HEK293 (cell line): ENCODE data around the gene NR2F2.

ENCODE experiments used
- CTCF ChIA-PET: fragments of 350-600 bp; formaldehyde crosslinking; extraction: SDS; loops from one replicate; lab custom pipeline; 2021; ENCODE audit warnings: antibody characterized with exemption; lab: Yijun Ruan, JAX
- POLR2A ChIA-PET: fragments of 300-600 bp; formaldehyde crosslinking; extraction: SDS; loops from one replicate; lab custom pipeline; 2020; ENCODE audit warnings: antibody characterized with exemption, inconsistent platforms; lab: Yijun Ruan, JAX
- H3K27ac ChIP-seq: fragments of 200-500 bp; sonication (Bioruptor generic); 2 replicates; pipeline ENCODE4 v1.5.1; 2014; ENCODE audit warnings: low read depth, low read length, control low read depth, inconsistent platforms; ENCODE audit errors: extremely low read depth
- H3K36me3 ChIP-seq, 2 experiments: fragments of 200-500 bp in 1 of 2; sonication (Bioruptor generic) in 1 of 2; 1 replicate in 1 of 2; 2 replicates in 1 of 2; pipeline ENCODE4 v1.5.1; 2014 to 2017; ENCODE audit warnings: inconsistent platforms in 2 of 2, low read length in 2 of 2; ENCODE audit not compliant: control insufficient read depth in 2 of 2, insufficient read depth in 1 of 2
- H3K4me1 ChIP-seq: fragments of 200-500 bp; sonication (Bioruptor generic); 2 replicates; pipeline ENCODE4 v1.5.1; 2014; ENCODE audit warnings: mild to moderate bottlenecking, low read length, inconsistent platforms; ENCODE audit not compliant: control insufficient read depth, insufficient read depth
- H3K4me3 ChIP-seq: 2 replicates; pipeline ENCODE4 v1.5.1; 2011; ENCODE audit warnings: low read depth, mild to moderate bottlenecking, control low read depth, low read length, moderate library complexity
- H3K9me3 ChIP-seq: fragments of 200-500 bp; sonication (Bioruptor generic); 2 replicates; pipeline ENCODE4 v1.5.1; 2014; ENCODE audit warnings: low read depth, low read length, inconsistent platforms; ENCODE audit not compliant: control insufficient read depth, insufficient read depth
- SCRT1 ChIP-seq: fragments of 450-650 bp; formaldehyde crosslinking; IDR thresholded peaks from 2 replicates; pipeline ENCODE4 v1.5.1; 2016; ENCODE audit warnings: missing biosample characterization, missing genetic modification characterization, borderline replicate concordance
- ZFHX2 ChIP-seq: fragments of 450-650 bp; formaldehyde crosslinking; conservative IDR thresholded peaks from 2 replicates; pipeline ENCODE4 v1.5.1; 2016; ENCODE audit warnings: missing biosample characterization, missing genetic modification characterization
- ZNF19 ChIP-seq: fragments of 450-650 bp; formaldehyde crosslinking; IDR thresholded peaks from 2 replicates; pipeline ENCODE4; 2016; ENCODE audit warnings: missing biosample characterization, missing genetic modification characterization, low read depth
- ZNF223 ChIP-seq: fragments of 450-650 bp; formaldehyde crosslinking; IDR thresholded peaks from 2 replicates; pipeline ENCODE4 v1.5.1; 2016; ENCODE audit warnings: missing biosample characterization, missing genetic modification characterization
- ZNF248 ChIP-seq: fragments of 450-650 bp; formaldehyde crosslinking; IDR thresholded peaks from 2 replicates; pipeline ENCODE4 v1.5.1; 2017; ENCODE audit warnings: missing biosample characterization, missing genetic modification characterization
- ZNF274 ChIP-seq, 2 experiments: fragments of 200-500 bp in 1 of 2; fragments of 450-650 bp in 1 of 2; sonication (Bioruptor generic) in 1 of 2; formaldehyde crosslinking in 1 of 2; IDR thresholded peaks; 2 replicates each; pipeline versions ENCODE4 v1.5.1 to v1.6.1; 2014 to 2016; ENCODE audit warnings: borderline replicate concordance in 1 of 2, inconsistent platforms in 1 of 2, low read length in 1 of 2, missing biosample characterization in 1 of 2, missing genetic modification characterization in 1 of 2
- ZNF391 ChIP-seq: fragments of 450-650 bp; formaldehyde crosslinking; IDR thresholded peaks from 2 replicates; pipeline ENCODE4 v1.5.1; 2016; ENCODE audit warnings: low read depth, missing biosample characterization, missing genetic modification characterization, borderline replicate concordance
- ZNF610 ChIP-seq: fragments of 450-650 bp; formaldehyde crosslinking; IDR thresholded peaks from 2 replicates; pipeline ENCODE4 v1.5.1; 2016; ENCODE audit warnings: missing biosample characterization, missing genetic modification characterization, borderline replicate concordance
- ZNF768 ChIP-seq: fragments of 450-650 bp; formaldehyde crosslinking; IDR thresholded peaks from 2 replicates; pipeline ENCODE4 v1.5.1; 2018; ENCODE audit warnings: missing biosample characterization, mild to moderate bottlenecking, missing genetic modification characterization
- ZSCAN30 ChIP-seq: fragments of 450-650 bp; IDR thresholded peaks from 2 replicates; pipeline ENCODE4 v1.5.1; 2018; ENCODE audit warnings: missing biosample characterization, mild to moderate bottlenecking, missing genetic modification characterization, moderate library complexity
- TF ChIP-seq, protein P1 (sequence below): fragments of 450-650 bp; formaldehyde crosslinking; IDR thresholded peaks from 2 replicates; pipeline ENCODE4 v1.5.1; 2016; ENCODE audit warnings: missing biosample characterization, missing genetic modification characterization, borderline replicate concordance
- TF ChIP-seq, protein P2 (sequence below): fragments of 450-650 bp; formaldehyde crosslinking; IDR thresholded peaks from 2 replicates; pipeline ENCODE4 v1.5.1; 2016; ENCODE audit warnings: missing biosample characterization, missing genetic modification characterization
- TF ChIP-seq, protein P3 (sequence below): fragments of 450-650 bp; formaldehyde crosslinking; IDR thresholded peaks from 2 replicates; pipeline ENCODE4 v1.5.1; 2016; ENCODE audit warnings: missing biosample characterization, missing genetic modification characterization, low read depth
- TF ChIP-seq, protein P4 (sequence below): fragments of 450-650 bp; formaldehyde crosslinking; IDR thresholded peaks from 2 replicates; pipeline ENCODE4 v1.5.1; 2017; ENCODE audit warnings: missing biosample characterization, missing genetic modification characterization
- TF ChIP-seq, protein P5 (sequence below): fragments of 450-650 bp; formaldehyde crosslinking; IDR thresholded peaks from 2 replicates; pipeline ENCODE4 v1.5.1; 2016; ENCODE audit warnings: missing biosample characterization, missing genetic modification characterization

NR2F2 gene

DNA sequence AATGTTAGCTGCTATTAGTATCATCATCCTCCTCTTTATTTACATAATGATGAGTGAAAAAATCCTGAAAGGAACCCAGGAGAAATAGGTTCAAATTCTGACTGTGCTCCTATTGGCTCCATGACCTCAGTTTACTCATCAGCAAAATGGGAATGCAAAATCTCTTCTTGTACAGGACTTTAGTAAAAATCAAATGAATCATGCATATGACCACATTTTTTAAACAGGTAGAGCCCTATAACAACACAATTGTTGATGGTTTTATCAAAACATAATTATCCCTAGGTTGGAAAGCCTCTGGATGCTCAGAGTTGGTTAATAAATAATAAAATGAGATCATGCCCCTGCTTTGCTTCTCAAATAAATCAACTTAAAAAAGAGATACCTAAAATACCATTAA is 16.0 kb upstream of the NR2F2 start:
- Histone ChIP-seq H3K4me1 (peaks cover 17% of the 10 kb centered on the region), H3K4me3 (no peak overlapping the region), H3K9me3 (no peaks in the 10 kb centered on the region), H3K36me3 (no peaks in the 10 kb centered on the region), H3K27ac (no peak overlapping the region)
- no peak for TF ChIP-seq ZNF248 (tag by site-specific recombination)
- TF ChIP-seq, protein P1, sequence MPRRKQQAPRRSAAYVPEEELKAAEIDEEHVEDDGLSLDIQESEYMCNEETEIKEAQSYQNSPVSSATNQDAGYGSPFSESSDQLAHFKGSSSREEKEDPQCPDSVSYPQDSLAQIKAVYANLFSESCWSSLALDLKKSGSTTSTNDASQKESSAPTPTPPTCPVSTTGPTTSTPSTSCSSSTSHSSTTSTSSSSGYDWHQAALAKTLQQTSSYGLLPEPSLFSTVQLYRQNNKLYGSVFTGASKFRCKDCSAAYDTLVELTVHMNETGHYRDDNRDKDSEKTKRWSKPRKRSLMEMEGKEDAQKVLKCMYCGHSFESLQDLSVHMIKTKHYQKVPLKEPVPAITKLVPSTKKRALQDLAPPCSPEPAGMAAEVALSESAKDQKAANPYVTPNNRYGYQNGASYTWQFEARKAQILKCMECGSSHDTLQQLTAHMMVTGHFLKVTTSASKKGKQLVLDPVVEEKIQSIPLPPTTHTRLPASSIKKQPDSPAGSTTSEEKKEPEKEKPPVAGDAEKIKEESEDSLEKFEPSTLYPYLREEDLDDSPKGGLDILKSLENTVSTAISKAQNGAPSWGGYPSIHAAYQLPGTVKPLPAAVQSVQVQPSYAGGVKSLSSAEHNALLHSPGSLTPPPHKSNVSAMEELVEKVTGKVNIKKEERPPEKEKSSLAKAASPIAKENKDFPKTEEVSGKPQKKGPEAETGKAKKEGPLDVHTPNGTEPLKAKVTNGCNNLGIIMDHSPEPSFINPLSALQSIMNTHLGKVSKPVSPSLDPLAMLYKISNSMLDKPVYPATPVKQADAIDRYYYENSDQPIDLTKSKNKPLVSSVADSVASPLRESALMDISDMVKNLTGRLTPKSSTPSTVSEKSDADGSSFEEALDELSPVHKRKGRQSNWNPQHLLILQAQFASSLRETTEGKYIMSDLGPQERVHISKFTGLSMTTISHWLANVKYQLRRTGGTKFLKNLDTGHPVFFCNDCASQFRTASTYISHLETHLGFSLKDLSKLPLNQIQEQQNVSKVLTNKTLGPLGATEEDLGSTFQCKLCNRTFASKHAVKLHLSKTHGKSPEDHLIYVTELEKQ (tag by site-specific recombination): no peak
- TF ChIP-seq, protein P2, sequence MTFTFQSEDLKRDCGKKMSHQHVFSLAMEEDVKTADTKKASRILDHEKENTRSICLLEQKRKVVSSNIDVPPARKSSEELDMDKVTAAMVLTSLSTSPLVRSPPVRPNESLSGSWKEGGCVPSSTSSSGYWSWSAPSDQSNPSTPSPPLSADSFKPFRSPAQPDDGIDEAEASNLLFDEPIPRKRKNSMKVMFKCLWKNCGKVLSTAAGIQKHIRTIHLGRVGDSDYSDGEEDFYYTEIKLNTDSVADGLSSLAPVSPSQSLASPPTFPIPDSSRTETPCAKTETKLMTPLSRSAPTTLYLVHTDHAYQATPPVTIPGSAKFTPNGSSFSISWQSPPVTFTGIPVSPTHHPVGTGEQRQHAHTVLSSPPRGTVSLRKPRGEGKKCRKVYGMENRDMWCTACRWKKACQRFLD (tag by site-specific recombination): no peak
- TF ChIP-seq ZNF19: no peak
- TF ChIP-seq, protein P3, sequence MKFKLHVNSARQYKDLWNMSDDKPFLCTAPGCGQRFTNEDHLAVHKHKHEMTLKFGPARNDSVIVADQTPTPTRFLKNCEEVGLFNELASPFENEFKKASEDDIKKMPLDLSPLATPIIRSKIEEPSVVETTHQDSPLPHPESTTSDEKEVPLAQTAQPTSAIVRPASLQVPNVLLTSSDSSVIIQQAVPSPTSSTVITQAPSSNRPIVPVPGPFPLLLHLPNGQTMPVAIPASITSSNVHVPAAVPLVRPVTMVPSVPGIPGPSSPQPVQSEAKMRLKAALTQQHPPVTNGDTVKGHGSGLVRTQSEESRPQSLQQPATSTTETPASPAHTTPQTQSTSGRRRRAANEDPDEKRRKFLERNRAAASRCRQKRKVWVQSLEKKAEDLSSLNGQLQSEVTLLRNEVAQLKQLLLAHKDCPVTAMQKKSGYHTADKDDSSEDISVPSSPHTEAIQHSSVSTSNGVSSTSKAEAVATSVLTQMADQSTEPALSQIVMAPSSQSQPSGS (tag by site-specific recombination): no peak
- no peak for TF ChIP-seq ZSCAN30 (tag by site-specific recombination)
- TF ChIP-seq ZNF610 (tag by site-specific recombination): no peak
- TF ChIP-seq ZFHX2 (tag by site-specific recombination): no peak
- TF ChIP-seq ZNF768: no peak
- TF ChIP-seq SCRT1 (tag by site-specific recombination): no peak
- TF ChIP-seq, protein P4, sequence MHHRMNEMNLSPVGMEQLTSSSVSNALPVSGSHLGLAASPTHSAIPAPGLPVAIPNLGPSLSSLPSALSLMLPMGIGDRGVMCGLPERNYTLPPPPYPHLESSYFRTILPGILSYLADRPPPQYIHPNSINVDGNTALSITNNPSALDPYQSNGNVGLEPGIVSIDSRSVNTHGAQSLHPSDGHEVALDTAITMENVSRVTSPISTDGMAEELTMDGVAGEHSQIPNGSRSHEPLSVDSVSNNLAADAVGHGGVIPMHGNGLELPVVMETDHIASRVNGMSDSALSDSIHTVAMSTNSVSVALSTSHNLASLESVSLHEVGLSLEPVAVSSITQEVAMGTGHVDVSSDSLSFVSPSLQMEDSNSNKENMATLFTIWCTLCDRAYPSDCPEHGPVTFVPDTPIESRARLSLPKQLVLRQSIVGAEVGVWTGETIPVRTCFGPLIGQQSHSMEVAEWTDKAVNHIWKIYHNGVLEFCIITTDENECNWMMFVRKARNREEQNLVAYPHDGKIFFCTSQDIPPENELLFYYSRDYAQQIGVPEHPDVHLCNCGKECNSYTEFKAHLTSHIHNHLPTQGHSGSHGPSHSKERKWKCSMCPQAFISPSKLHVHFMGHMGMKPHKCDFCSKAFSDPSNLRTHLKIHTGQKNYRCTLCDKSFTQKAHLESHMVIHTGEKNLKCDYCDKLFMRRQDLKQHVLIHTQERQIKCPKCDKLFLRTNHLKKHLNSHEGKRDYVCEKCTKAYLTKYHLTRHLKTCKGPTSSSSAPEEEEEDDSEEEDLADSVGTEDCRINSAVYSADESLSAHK: no peak
- no peak for TF ChIP-seq ZNF274 (IDR thresholded peaks at IDR 0.05; ENCODE audit: low read length)
- no peak for TF ChIP-seq ZNF274 (tag by site-specific recombination; IDR thresholded peaks at IDR 0.05; ENCODE audit: borderline replicate concordance)
- TF ChIP-seq, protein P5, sequence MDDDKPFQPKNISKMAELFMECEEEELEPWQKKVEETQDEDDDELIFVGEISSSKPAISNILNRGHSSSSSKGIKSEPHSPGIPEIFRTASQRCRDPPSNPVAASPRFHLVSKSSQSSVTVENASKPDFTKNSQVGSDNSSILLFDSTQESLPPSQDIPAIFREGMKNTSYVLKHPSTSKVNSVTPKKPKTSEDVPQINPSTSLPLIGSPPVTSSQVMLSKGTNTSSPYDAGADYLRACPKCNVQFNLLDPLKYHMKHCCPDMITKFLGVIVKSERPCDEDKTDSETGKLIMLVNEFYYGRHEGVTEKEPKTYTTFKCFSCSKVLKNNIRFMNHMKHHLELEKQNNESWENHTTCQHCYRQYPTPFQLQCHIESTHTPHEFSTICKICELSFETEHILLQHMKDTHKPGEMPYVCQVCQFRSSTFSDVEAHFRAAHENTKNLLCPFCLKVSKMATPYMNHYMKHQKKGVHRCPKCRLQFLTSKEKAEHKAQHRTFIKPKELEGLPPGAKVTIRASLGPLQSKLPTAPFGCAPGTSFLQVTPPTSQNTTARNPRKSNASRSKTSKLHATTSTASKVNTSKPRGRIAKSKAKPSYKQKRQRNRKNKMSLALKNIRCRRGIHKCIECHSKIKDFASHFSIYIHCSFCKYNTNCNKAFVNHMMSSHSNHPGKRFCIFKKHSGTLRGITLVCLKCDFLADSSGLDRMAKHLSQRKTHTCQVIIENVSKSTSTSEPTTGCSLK (tag by site-specific recombination): no peak
- no peak for TF ChIP-seq ZNF223
- TF ChIP-seq ZNF391: no peak
- ChIA-PET CTCF (interaction anchor here (0.6 to 1.6 kb wide), 4 partner anchors 12 to 782 kb away, joined by 3 to 5 read pairs (median 4); partner anchors contain the start of gene NR2F2), POLR2A (no interaction called here)
